ENCODE results near the gene MALSU1. TPM values are rescaled to one million over a fixed set of nuclear protein-coding genes. Genes with fewer than 3 reads are reported as not detected.
A peak's percentile ranks its signal among the peaks of the same experiment; 100 is the strongest.
"Not testable (repeated sequence)": the region's sequence is repeated elsewhere in the genome, so short reads cannot be mapped to it uniquely, and the experiment has no call there.

Gene MALSU1
- total RNA-seq, 1 donor = 25.7 TPM

- H3K4me3 ChIP-seq (ENCODE audit: low read length) = peak overlapping the region; percentile 71
- H3K9me3 ChIP-seq (ENCODE audit: low read depth, low read length) = no peaks in the 10 kb centered on the region
- no peaks in the 10 kb centered on the region for H3K27me3 ChIP-seq (ENCODE audit: insufficient read depth, low read length)
- peaks cover 25% of the 10 kb centered on the region for H3K4me1 ChIP-seq (ENCODE audit: insufficient read depth, low read length)
These were observed 828 bp upstream of the MALSU1 start for GRCh38 chr7:23298141-23298881.

GRCh38 chr7:23299770-23300300 is 696 bp downstream of the MALSU1 start:
- H3K4me3 ChIP-seq (ENCODE audit: low read length) = peak overlapping the region; percentile 71
- peaks cover 33% of the 10 kb centered on the region for H3K4me1 ChIP-seq (ENCODE audit: insufficient read depth, low read length)
- no peaks in the 10 kb centered on the region for H3K9me3 ChIP-seq (ENCODE audit: low read depth, low read length)
- no peaks in the 10 kb centered on the region for H3K27me3 ChIP-seq (ENCODE audit: insufficient read depth, low read length)

DNA sequence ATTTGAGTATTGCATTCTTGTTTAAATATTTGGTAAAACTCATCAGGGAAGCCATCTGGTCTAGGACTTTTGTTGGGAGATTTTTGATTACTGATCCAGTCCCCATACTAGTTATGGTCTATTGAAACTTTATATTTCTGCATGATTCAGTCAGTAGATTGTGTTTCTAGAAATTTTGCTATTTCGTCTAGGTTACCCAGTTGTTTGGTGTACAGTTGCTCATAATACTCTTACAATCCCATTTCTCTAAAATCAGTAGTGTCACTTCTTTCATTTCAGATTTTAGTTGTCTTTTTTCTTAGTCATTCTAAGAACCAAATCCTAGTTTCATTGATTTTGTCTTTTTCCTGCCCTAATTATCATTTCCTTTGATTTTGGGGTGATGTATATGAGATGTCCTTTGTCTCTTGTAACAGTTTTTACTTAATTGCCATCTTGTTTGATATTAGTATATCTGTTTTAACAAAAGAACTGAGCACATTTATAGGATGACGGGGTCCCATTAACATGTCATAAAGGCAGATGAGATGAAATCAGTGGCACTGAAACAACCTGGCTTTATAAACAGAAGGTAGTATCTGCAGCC is 7.9 kb downstream of the MALSU1 start:
- Histone ChIP-seq H3K27me3 (ENCODE audit: insufficient read depth, low read length) (no peaks in the 10 kb centered on the region), H3K9me3 (ENCODE audit: low read depth, low read length) (no peaks in the 10 kb centered on the region), H3K4me1 (ENCODE audit: insufficient read depth, low read length) (peaks cover 8% of the 10 kb centered on the region), H3K4me3 (ENCODE audit: low read length) (no peak overlapping the region)

DNA sequence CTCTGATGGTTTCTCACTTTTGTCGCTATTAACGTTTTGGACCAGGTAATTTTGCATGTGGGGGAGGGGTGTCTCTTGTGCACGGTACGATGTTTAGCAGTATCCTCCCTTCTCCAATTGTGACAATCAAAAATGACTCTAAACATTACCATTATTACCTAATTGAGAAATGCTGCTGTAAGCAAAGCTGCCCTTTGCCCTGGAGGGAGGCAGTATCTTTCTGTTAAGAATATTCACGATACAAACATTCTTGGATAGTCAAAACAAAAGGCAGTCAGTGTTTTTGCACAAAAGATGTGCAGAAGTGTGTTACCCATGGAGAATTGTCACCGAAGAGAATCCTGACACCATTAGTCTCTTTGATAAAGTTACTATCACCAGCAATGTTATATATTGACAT is 9.6 kb downstream of the MALSU1 start:
- Histone ChIP-seq H3K4me3 (ENCODE audit: low read length) (no peak overlapping the region), H3K27me3 (ENCODE audit: insufficient read depth, low read length) (no peaks in the 10 kb centered on the region), H3K9me3 (ENCODE audit: low read depth, low read length) (no peaks in the 10 kb centered on the region), H3K4me1 (ENCODE audit: insufficient read depth, low read length) (peaks cover 4% of the 10 kb centered on the region)

DNA sequence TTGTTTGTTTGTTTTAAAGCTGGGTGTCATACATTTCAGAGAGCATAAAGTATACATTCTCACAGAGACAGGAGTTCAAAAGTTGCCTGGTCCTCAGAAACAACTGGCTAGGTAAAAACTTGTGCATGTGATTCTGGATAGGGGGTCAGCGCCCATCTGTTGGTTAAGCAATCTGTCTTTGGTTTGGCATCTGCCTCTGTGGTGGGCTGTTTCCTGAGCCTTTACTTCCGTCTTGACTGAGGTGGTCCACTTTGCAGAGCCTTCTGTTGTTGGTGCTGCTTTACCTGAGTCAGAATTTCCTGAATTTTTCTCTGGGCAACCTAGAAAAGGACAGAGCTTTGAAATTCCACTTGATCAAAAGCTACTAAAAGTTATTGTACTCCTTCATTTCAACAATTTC is 13.0 kb downstream of the MALSU1 start:
- H3K27me3 ChIP-seq (ENCODE audit: insufficient read depth, low read length); H3K4me3 ChIP-seq (ENCODE audit: low read length); H3K9me3 ChIP-seq (ENCODE audit: low read depth, low read length); H3K4me1 ChIP-seq (ENCODE audit: insufficient read depth, low read length): not testable (repeated sequence)

DNA sequence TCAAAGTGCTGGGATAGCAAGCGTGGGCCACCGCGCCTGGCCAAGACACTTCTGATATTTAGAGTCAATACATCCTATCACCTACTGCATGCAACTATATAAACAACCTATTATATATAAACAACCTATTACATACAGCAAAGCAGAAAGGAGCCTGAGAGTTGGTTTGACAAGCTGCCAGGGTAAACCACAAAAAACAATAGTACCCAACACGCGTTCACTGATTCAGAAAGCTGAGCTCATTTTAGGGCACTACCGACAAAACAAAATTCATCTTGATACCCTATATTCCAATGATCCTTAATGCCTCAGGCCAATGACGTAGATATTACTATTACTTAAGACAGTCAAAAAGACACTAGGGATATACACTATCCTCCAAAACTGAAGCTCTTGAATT is 16.2 kb downstream of the MALSU1 start:
- Histone ChIP-seq H3K9me3 (ENCODE audit: low read depth, low read length) (no peaks in the 10 kb centered on the region), H3K4me1 (ENCODE audit: insufficient read depth, low read length) (no peaks in the 10 kb centered on the region), H3K27me3 (ENCODE audit: insufficient read depth, low read length) (no peaks in the 10 kb centered on the region), H3K4me3 (ENCODE audit: low read length) (no peak overlapping the region)

- Histone ChIP-seq H3K9me3 (ENCODE audit: low read depth, low read length) (no peaks in the 10 kb centered on the region), H3K4me3 (ENCODE audit: low read length) (no peak overlapping the region), H3K27me3 (ENCODE audit: insufficient read depth, low read length) (no peaks in the 10 kb centered on the region), H3K4me1 (ENCODE audit: insufficient read depth, low read length) (no peaks in the 10 kb centered on the region)
These were observed 32.0 kb downstream of the MALSU1 start for GRCh38 chr7:23331132-23331531.

DNA sequence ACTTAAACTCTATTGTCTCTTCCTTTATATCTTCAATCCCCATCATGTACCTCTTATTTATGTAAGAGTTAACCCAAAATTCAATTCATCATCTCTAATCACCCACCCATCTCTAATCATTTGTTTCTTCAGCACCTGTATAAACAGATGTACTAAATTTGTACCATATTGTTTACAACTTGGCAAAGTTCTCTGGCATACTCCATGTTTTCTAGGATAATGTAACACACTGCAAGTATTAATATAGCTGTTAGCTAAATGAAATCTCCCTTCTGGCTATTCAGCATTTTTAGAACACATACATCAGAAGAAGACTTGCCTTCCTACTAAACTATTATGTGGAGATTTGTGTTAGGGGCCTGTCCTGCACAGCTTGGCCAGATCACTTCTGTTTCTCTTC is 33.1 kb downstream of the MALSU1 start:
- Histone ChIP-seq H3K27me3 (ENCODE audit: insufficient read depth, low read length) (peaks cover 1% of the 10 kb centered on the region), H3K4me3 (ENCODE audit: low read length) (no peak overlapping the region), H3K9me3 (ENCODE audit: low read depth, low read length) (no peaks in the 10 kb centered on the region), H3K4me1 (ENCODE audit: insufficient read depth, low read length) (no peaks in the 10 kb centered on the region)

DNA sequence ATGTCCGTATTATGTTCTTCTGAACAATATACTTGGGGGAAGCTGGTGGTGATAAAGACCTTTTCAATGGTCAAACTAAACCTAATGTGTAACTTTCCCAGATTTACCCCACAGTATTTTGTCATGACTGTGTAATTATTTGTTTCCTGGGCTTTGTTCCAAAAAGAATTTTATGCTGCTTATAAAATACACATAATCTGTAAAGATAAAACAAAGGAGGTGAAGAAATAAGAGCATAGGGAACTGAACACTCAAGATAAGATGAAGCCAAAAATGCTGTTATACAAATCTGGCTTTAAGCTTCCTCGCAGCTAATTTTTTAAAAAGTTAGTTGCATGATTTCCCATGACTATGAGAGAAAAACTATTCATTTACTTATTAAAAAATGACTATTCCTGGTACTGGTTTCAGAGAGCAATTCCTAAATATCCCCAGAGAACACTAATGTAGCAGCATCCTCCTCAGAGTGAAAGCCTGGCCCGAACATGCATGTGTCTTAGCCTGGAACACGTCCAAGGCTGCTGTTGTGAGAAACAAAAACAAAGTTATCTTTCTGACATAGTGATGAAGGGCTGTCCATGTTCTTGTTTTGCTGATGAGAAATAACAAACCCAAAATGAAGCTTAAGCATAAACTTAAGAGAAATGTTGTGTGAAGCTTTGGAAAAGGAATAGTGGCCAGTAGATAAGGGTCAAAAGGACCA is 33.9 kb downstream of the MALSU1 start:
- Histone ChIP-seq H3K4me1 (ENCODE audit: insufficient read depth, low read length) (no peaks in the 10 kb centered on the region), H3K4me3 (ENCODE audit: low read length) (no peak overlapping the region), H3K9me3 (ENCODE audit: low read depth, low read length) (no peaks in the 10 kb centered on the region), H3K27me3 (ENCODE audit: insufficient read depth, low read length) (peaks cover 3% of the 10 kb centered on the region)

GRCh38 chr7:23333671-23334246 is 34.6 kb downstream of the MALSU1 start:
- no peaks in the 10 kb centered on the region for H3K9me3 ChIP-seq (ENCODE audit: low read depth, low read length)
- H3K4me1 ChIP-seq (ENCODE audit: insufficient read depth, low read length) = no peaks in the 10 kb centered on the region
- H3K4me3 ChIP-seq (ENCODE audit: low read length) = no peak overlapping the region
- H3K27me3 ChIP-seq (ENCODE audit: insufficient read depth, low read length) = peaks cover 3% of the 10 kb centered on the region

GRCh38 chr7:23334482-23335056 is 35.4 kb downstream of the MALSU1 start:
- H3K9me3 ChIP-seq (ENCODE audit: low read depth, low read length) = no peaks in the 10 kb centered on the region
- no peak overlapping the region for H3K4me3 ChIP-seq (ENCODE audit: low read length)
- peaks cover 3% of the 10 kb centered on the region for H3K27me3 ChIP-seq (ENCODE audit: insufficient read depth, low read length)
- no peaks in the 10 kb centered on the region for H3K4me1 ChIP-seq (ENCODE audit: insufficient read depth, low read length)

DNA sequence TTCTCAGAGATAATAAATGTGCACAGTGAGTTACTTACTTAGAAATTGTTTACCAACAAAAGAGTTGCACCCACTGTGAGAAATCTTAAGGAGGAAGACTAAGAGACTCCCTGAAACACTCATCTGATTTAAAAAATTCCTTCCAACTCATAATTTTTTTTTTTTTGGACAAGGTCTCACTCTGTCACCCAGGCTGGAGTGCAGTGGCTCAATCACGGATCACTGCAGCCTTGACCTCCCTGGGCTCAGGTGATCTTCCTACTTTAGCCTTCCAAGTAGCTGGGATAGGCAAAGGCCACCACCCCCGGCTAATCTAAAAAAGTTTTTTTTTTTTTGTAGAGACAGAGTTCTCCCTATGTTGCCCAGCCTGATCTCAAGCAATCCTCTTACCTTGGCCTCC is 36.0 kb downstream of the MALSU1 start:
- H3K27me3 ChIP-seq (ENCODE audit: insufficient read depth, low read length) = peaks cover 3% of the 10 kb centered on the region
- H3K4me3 ChIP-seq (ENCODE audit: low read length) = no peak overlapping the region
- H3K9me3 ChIP-seq (ENCODE audit: low read depth, low read length) = no peaks in the 10 kb centered on the region
- H3K4me1 ChIP-seq (ENCODE audit: insufficient read depth, low read length) = no peaks in the 10 kb centered on the region

DNA sequence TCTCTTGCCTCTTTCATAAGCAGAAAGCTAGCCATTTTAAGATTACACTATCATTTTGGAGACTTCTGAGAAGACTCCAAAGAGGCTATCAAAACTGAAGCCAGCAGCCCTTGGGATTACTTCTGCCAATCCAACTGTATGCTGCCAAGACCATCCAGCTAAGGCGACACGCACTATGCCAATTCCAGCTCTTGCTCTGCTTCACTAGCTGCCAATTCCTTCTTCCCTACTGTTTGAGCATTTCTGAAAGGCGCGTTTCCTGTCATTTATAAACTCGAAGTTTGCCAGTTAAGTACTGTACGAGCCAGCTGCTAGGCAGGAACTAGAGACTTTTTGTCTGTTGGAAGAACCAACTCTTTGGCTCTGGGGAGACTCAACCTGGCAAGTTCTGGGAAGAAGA is 36.5 kb downstream of the MALSU1 start:
- H3K4me1 ChIP-seq (ENCODE audit: insufficient read depth, low read length) = no peaks in the 10 kb centered on the region
- peaks cover 3% of the 10 kb centered on the region for H3K27me3 ChIP-seq (ENCODE audit: insufficient read depth, low read length)
- H3K9me3 ChIP-seq (ENCODE audit: low read depth, low read length) = no peaks in the 10 kb centered on the region
- no peak overlapping the region for H3K4me3 ChIP-seq (ENCODE audit: low read length)

GRCh38 chr7:23336086-23336485 is 36.9 kb downstream of the MALSU1 start:
- Histone ChIP-seq H3K9me3 (ENCODE audit: low read depth, low read length) (no peaks in the 10 kb centered on the region), H3K27me3 (ENCODE audit: insufficient read depth, low read length) (peaks cover 3% of the 10 kb centered on the region), H3K4me3 (ENCODE audit: low read length) (no peak overlapping the region), H3K4me1 (ENCODE audit: insufficient read depth, low read length) (no peaks in the 10 kb centered on the region)

DNA sequence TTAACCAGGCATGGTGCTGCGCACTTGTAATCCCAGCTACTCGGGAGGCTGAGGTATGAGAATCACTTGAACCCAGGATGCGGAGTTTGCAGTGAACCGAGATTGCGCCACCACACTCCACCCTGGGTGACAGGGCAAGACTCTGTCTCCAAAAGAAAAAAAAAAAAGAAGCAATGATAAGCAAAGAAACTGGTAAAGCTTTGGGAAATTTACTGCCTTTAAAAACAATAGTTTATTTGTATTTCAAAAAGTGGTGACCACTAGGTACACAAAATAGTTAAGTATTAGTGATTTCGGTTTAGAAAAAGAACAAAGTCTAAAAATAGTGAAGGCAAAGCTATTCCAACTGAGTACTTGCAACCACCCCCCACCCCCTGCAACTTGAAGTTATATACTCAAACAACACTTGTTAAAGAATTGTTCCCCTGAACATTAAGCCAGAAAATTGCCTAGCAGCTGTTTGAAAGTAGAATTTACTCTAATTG is 37.7 kb downstream of the MALSU1 start:
- Histone ChIP-seq H3K4me1 (ENCODE audit: insufficient read depth, low read length) (no peaks in the 10 kb centered on the region), H3K27me3 (ENCODE audit: insufficient read depth, low read length) (peaks cover 3% of the 10 kb centered on the region), H3K9me3 (ENCODE audit: low read depth, low read length) (no peaks in the 10 kb centered on the region), H3K4me3 (ENCODE audit: low read length) (no peak overlapping the region)

All from mononuclear cell (primary cell).